Stimulated activated naive CD8-positive, alpha-beta T cell treated with anti-CD3 and anti-CD28 coated beads, Interleukin-15, Interleukin-2, amounts not matched to agents 100 U/mL and 50 U/mL, for 24 hours (primary cell): ENCODE measurements around the gene CHST1.

Source experiments
- ATAC-seq: fragments of 150-1000 bp; cut with Tn5 transposase; one replicate; pipeline ENCODE4 v1.10.0; 2021
- DNase-seq: peaks from one replicate; pipeline ENCODE4 v3.0.0; 2021

The CHST1 gene

GRCh38 chr11:45665206-45665932 lies at the start of gene CHST1:
Gene CHST1 (minus strand): TSS chr11:45665622. CDS start chr11:45650923, 14,699 bp downstream.
- peak; percentile 15 for ATAC-seq
- DNase-seq, result peak; percentile 36

GRCh38 chr11:45713573-45713972 lies 48.2 kb upstream of the CHST1 start:
- no peak for DNase-seq
- ATAC-seq, result peak; percentile 53

- ATAC-seq (no peak), DNase-seq (no peak)
Measured at GRCh38 chr11:45710561-45710960, 45.1 kb upstream of the CHST1 start.

- DNase-seq, result no peak
- no peak for ATAC-seq
Measured at GRCh38 chr11:45708887-45709663, 43.7 kb upstream of the CHST1 start.

- ATAC-seq, result no peak
- no peak for DNase-seq
Measured at GRCh38 chr11:45704635-45705034, 39.2 kb upstream of the CHST1 start.

GRCh38 chr11:45704133-45704532 lies 38.7 kb upstream of the CHST1 start:
- no peak for DNase-seq
- ATAC-seq, result no peak

- DNase-seq, result no peak
- no peak for ATAC-seq
Measured at GRCh38 chr11:45702511-45702910, 37.1 kb upstream of the CHST1 start.

GRCh38 chr11:45698777-45699497 lies 33.5 kb upstream of the CHST1 start:
- ATAC-seq, result no peak
- DNase-seq, result no peak

GRCh38 chr11:45692808-45693453 lies 27.5 kb upstream of the CHST1 start:
- DNase-seq (no peak), ATAC-seq (peak; percentile 65)

GRCh38 chr11:45688472-45689033 lies 23.1 kb upstream of the CHST1 start:
- no peak for ATAC-seq
- DNase-seq, result no peak

- DNase-seq (no peak), ATAC-seq (no peak)
Measured at GRCh38 chr11:45687836-45688235, 22.4 kb upstream of the CHST1 start.

GRCh38 chr11:45685964-45686537 lies 20.6 kb upstream of the CHST1 start:
- DNase-seq (no peak), ATAC-seq (no peak)

GRCh38 chr11:45684440-45684839 lies 19.0 kb upstream of the CHST1 start:
- DNase-seq (no peak), ATAC-seq (no peak)

- DNase-seq (no peak), ATAC-seq (no peak)
Measured at GRCh38 chr11:45683271-45684058, 18.0 kb upstream of the CHST1 start.

GRCh38 chr11:45679806-45680205 lies 14.4 kb upstream of the CHST1 start:
- DNase-seq (no peak), ATAC-seq (no peak)

GRCh38 chr11:45678976-45679375 lies 13.6 kb upstream of the CHST1 start:
- peak; percentile 38 for ATAC-seq
- DNase-seq, result no peak

- DNase-seq (no peak), ATAC-seq (no peak)
Measured at GRCh38 chr11:45677770-45678512, 12.5 kb upstream of the CHST1 start.

GRCh38 chr11:45676522-45677095 lies 11.2 kb upstream of the CHST1 start:
- DNase-seq, result no peak
- no peak for ATAC-seq

GRCh38 chr11:45675646-45676045 lies 10.2 kb upstream of the CHST1 start:
- no peak for ATAC-seq
- DNase-seq, result no peak
